ENCODE results near the gene ZNF581.

Gene ZNF581

DNA sequence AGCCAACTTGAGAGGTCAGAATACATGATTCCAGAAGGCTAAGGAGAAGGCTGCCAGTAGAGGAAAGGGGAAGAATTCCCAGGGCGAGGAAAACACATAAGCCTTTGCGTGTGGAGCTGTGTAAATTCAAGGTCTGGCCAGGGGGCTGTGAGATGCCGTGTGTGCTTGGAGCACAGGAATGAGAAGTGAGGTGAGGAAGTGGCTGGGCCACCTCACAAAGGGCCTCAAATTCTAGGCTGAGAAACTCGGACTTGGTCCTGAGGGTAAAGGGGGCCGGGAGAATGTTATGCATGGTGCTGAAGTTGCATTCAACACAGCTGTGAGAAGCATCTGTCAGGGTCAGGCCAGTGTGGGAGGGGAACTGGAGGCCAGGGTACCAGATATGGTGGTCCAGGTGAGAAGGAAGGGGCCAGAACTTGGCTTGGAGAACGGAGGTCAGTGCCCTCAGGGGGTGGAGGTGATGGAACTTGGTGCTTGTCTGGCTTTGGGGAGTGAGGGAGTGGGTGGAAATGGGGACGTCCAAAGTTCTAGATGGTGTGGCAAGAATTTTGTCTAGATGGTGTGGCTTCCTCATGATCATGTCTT, 7.5 kb upstream of the ZNF581 start:
- no CpG with 5 or more reads among the region's 7 CpGs for WGBS (ENCODE audit: extremely low coverage, insufficient coverage, insufficient read length)
- Histone ChIP-seq H3K79me2 (ENCODE audit: control insufficient read depth, insufficient read depth, low read length, poor library complexity) (peaks cover 15% of the 10 kb centered on the region), H3K14ac (ENCODE audit: low read length) (no peak overlapping the region), H3K27ac (ENCODE audit: low read depth, low read length) (no peak overlapping the region), H3K4ac (ENCODE audit: low read depth, low read length) (peak overlapping the region; percentile 95), H3K36me3 (ENCODE audit: control insufficient read depth in 1 of 2, insufficient read depth in 2 of 2, low read length in 2 of 2) (peaks cover 4 to 7% of the 10 kb centered on the region in 2 experiments), H3K4me1 (ENCODE audit: control insufficient read depth in 1 of 2, insufficient read depth in 2 of 2, low read length in 2 of 2) (peaks cover 18 to 21% of the 10 kb centered on the region in 2 experiments), H2AFZ (ENCODE audit: insufficient read depth, low read length, poor library complexity) (no peak overlapping the region), H4K91ac (ENCODE audit: low read depth, low read length) (no peak overlapping the region), H3K9me3 (ENCODE audit: insufficient read depth, low read depth, low read length) (no peaks in the 10 kb centered on the region), H3K27me3 (ENCODE audit: insufficient read depth, low read length) (no peaks in the 10 kb centered on the region), H3K18ac (ENCODE audit: low read length) (no peak overlapping the region), H2BK5ac (ENCODE audit: low read depth, low read length, poor library complexity) (no peak overlapping the region), H3K4me2 (ENCODE audit: low read length) (peak overlapping the region; percentile 73), H4K8ac (ENCODE audit: low read depth, low read length) (peak overlapping the region; percentile 49), H4K12ac (ENCODE audit: low read depth, low read length) (no peak overlapping the region), H3K79me1 (ENCODE audit: low read length) (peaks cover 10% of the 10 kb centered on the region), H2AK5ac (ENCODE audit: low read length) (no peak overlapping the region), H3K23ac (ENCODE audit: low read length) (no peak overlapping the region), H2BK120ac (ENCODE audit: insufficient read depth, low read length, poor library complexity) (no peak overlapping the region), H2BK12ac (ENCODE audit: low read length) (peak overlapping the region; percentile 3), H3K9ac (ENCODE audit: low read length) (peak overlapping the region; percentile 35), H3K4me3 (ENCODE audit: low read depth, low read length) (no peak overlapping the region)
- DNase-seq = no peak

DNA sequence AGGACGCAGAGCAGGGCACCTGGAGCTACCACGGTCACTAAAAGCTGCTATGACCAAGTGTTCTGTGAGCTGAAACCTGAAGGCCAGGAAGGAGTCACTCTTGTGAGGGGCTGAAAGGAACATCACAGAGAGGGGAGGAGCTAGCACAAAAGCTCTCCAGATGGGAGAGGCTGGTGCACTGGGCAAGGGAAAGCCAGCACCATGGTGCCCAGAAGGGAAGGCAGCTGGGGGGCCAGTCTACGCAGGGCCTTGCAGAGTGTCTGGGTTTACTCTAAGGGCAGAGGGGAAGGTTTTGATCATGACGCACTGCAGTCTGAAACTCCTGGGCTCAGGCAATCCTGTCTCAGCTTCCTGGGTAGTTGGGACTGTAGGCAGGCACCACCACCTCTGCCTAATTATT, 6.7 kb upstream of the ZNF581 start:
- Histone ChIP-seq H3K9me3 (ENCODE audit: insufficient read depth, low read depth, low read length) (no peaks in the 10 kb centered on the region), H3K27me3 (ENCODE audit: insufficient read depth, low read length) (no peaks in the 10 kb centered on the region), H2BK5ac (ENCODE audit: low read depth, low read length, poor library complexity) (no peak overlapping the region), H3K4ac (ENCODE audit: low read depth, low read length) (peak overlapping the region; percentile 13), H4K8ac (ENCODE audit: low read depth, low read length) (no peak overlapping the region), H3K9ac (ENCODE audit: low read length) (no peak overlapping the region), H2AFZ (ENCODE audit: insufficient read depth, low read length, poor library complexity) (no peak overlapping the region), H2BK12ac (ENCODE audit: low read length) (no peak overlapping the region), H3K4me2 (ENCODE audit: low read length) (no peak overlapping the region), H4K12ac (ENCODE audit: low read depth, low read length) (peak overlapping the region; percentile 43), H3K14ac (ENCODE audit: low read length) (no peak overlapping the region), H3K23ac (ENCODE audit: low read length) (no peak overlapping the region), H3K4me1 (ENCODE audit: control insufficient read depth in 1 of 2, insufficient read depth in 2 of 2, low read length in 2 of 2) (peaks cover 18 to 21% of the 10 kb centered on the region in 2 experiments), H3K79me1 (ENCODE audit: low read length) (peaks cover 17% of the 10 kb centered on the region), H3K79me2 (ENCODE audit: control insufficient read depth, insufficient read depth, low read length, poor library complexity) (peaks cover 19% of the 10 kb centered on the region), H3K27ac (ENCODE audit: low read depth, low read length) (no peak overlapping the region), H2AK5ac (ENCODE audit: low read length) (no peak overlapping the region), H3K18ac (ENCODE audit: low read length) (no peak overlapping the region), H2BK120ac (ENCODE audit: insufficient read depth, low read length, poor library complexity) (no peak overlapping the region), H3K4me3 (ENCODE audit: low read depth, low read length) (no peak overlapping the region), H4K91ac (ENCODE audit: low read depth, low read length) (no peak overlapping the region), H3K36me3 (ENCODE audit: control insufficient read depth in 1 of 2, insufficient read depth in 2 of 2, low read length in 2 of 2) (peaks cover 4 to 7% of the 10 kb centered on the region in 2 experiments)
- no peak for DNase-seq
- no CpG with 5 or more reads among the region's 4 CpGs for WGBS (ENCODE audit: extremely low coverage, insufficient coverage, insufficient read length)

- H3K18ac ChIP-seq (ENCODE audit: low read length) = no peak overlapping the region
- H3K14ac ChIP-seq (ENCODE audit: low read length) = no peak overlapping the region
- H4K91ac ChIP-seq (ENCODE audit: low read depth, low read length) = no peak overlapping the region
- H2BK12ac ChIP-seq (ENCODE audit: low read length) = no peak overlapping the region
- H2AK5ac ChIP-seq (ENCODE audit: low read length) = no peak overlapping the region
- H3K27ac ChIP-seq (ENCODE audit: low read depth, low read length) = no peak overlapping the region
- H3K23ac ChIP-seq (ENCODE audit: low read length) = no peak overlapping the region
- H4K8ac ChIP-seq (ENCODE audit: low read depth, low read length) = no peak overlapping the region
- no peak overlapping the region for H3K4me3 ChIP-seq (ENCODE audit: low read depth, low read length)
- no peak overlapping the region for H2AFZ ChIP-seq (ENCODE audit: insufficient read depth, low read length, poor library complexity)
- no peak overlapping the region for H4K12ac ChIP-seq (ENCODE audit: low read depth, low read length)
- peaks cover 19 to 24% of the 10 kb centered on the region in 2 experiments for H3K4me1 ChIP-seq (ENCODE audit: control insufficient read depth in 1 of 2, insufficient read depth in 2 of 2, low read length in 2 of 2)
- no peak overlapping the region for H3K9ac ChIP-seq (ENCODE audit: low read length)
- DNase-seq = no peak
- no peak overlapping the region for H2BK120ac ChIP-seq (ENCODE audit: insufficient read depth, low read length, poor library complexity)
- no peak overlapping the region for H3K4ac ChIP-seq (ENCODE audit: low read depth, low read length)
- no peaks in the 10 kb centered on the region for H3K9me3 ChIP-seq (ENCODE audit: insufficient read depth, low read depth, low read length)
- peaks cover 18% of the 10 kb centered on the region for H3K79me1 ChIP-seq (ENCODE audit: low read length)
- H3K4me2 ChIP-seq (ENCODE audit: low read length) = no peak overlapping the region
- no peak overlapping the region for H2BK5ac ChIP-seq (ENCODE audit: low read depth, low read length, poor library complexity)
- no peaks in the 10 kb centered on the region for H3K27me3 ChIP-seq (ENCODE audit: insufficient read depth, low read length)
- H3K79me2 ChIP-seq (ENCODE audit: control insufficient read depth, insufficient read depth, low read length, poor library complexity) = peaks cover 19% of the 10 kb centered on the region
- peaks cover 4 to 7% of the 10 kb centered on the region in 2 experiments for H3K36me3 ChIP-seq (ENCODE audit: control insufficient read depth in 1 of 2, insufficient read depth in 2 of 2, low read length in 2 of 2)
- WGBS (ENCODE audit: extremely low coverage, insufficient coverage, insufficient read length) = no CpG with 5 or more reads among the region's 11 CpGs
These were observed 5.9 kb upstream of the ZNF581 start for GRCh38 chr19:55637534-55637933.

DNA sequence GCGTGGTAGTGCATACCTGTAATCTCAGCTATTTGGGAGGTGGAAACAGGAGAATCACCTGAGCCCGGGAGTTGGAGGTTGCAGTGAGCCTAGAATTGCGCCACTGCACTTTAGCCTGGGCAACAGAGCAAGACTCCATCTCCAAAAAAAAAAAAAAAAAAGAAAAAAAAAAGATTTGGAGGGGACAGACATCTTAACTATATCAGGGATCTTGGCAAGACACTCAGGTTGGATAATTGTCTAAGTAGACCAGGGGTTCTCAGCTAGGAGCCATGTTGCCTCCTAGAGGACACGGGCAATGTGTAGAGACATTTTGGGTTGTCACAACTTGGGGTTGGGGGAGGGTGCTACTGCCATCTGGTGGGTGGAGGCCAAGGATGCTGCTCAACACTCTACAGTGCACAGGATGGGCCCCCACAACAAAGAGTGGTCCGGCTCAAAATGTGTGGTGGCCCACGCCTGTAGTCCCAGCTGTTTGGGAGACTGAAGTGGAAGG, 4.5 kb upstream of the ZNF581 start:
- Histone ChIP-seq H2AFZ (ENCODE audit: insufficient read depth, low read length, poor library complexity) (no peak overlapping the region), H2BK120ac (ENCODE audit: insufficient read depth, low read length, poor library complexity) (no peak overlapping the region), H3K9ac (ENCODE audit: low read length) (no peak overlapping the region), H4K91ac (ENCODE audit: low read depth, low read length) (no peak overlapping the region), H3K4ac (ENCODE audit: low read depth, low read length) (no peak overlapping the region), H3K79me2 (ENCODE audit: control insufficient read depth, insufficient read depth, low read length, poor library complexity) (peaks cover 25% of the 10 kb centered on the region), H3K18ac (ENCODE audit: low read length) (no peak overlapping the region), H3K9me3 (ENCODE audit: insufficient read depth, low read depth, low read length) (no peaks in the 10 kb centered on the region), H2AK5ac (ENCODE audit: low read length) (no peak overlapping the region), H3K27ac (ENCODE audit: low read depth, low read length) (no peak overlapping the region), H3K4me1 (ENCODE audit: control insufficient read depth in 1 of 2, insufficient read depth in 2 of 2, low read length in 2 of 2) (peaks cover 24 to 31% of the 10 kb centered on the region in 2 experiments), H3K4me3 (ENCODE audit: low read depth, low read length) (no peak overlapping the region), H2BK12ac (ENCODE audit: low read length) (no peak overlapping the region), H4K12ac (ENCODE audit: low read depth, low read length) (peak overlapping the region; percentile 33), H3K79me1 (ENCODE audit: low read length) (peaks cover 25% of the 10 kb centered on the region), H3K23ac (ENCODE audit: low read length) (no peak overlapping the region), H4K8ac (ENCODE audit: low read depth, low read length) (no peak overlapping the region), H3K36me3 (ENCODE audit: control insufficient read depth in 1 of 2, insufficient read depth in 2 of 2, low read length in 2 of 2) (peaks cover 4 to 7% of the 10 kb centered on the region in 2 experiments), H3K14ac (ENCODE audit: low read length) (no peak overlapping the region), H2BK5ac (ENCODE audit: low read depth, low read length, poor library complexity) (no peak overlapping the region), H3K27me3 (ENCODE audit: insufficient read depth, low read length) (no peaks in the 10 kb centered on the region), H3K4me2 (ENCODE audit: low read length) (no peak overlapping the region)
- no CpG with 5 or more reads among the region's 6 CpGs for WGBS (ENCODE audit: extremely low coverage, insufficient coverage, insufficient read length)
- peak in 1 of 2 donors; percentile 43 for DNase-seq
